ENCODE data around the gene FILIP1L. TPM values are rescaled to one million over a fixed set of nuclear protein-coding genes. Genes with fewer than 3 reads are reported as not detected.

FILIP1L gene
- polyA plus RNA-seq, 1 donor (not counting 4 experiments of a cell fraction or from before 2014, with no cell fraction given): 14.7 TPM

DNA sequence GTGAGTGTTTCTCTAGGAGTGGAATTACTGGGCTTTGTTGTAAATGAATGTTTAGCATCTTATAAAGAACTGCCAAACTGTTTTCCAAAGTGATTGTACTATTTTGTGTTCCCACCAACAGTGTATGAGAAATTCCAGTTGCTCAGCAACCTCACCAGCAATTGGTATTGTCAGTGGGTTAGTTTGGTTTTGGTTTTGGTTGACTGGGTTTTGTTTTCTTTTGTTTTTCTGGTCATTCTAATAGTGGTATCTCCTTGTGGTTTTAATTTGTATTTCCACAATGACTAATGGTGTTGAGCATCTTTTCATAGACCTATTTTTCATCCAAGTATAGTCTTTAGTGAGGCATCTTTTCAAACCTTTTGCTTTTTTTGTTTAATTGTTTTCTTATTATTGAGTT lies 27.1 kb downstream of the FILIP1L start:
- TF ChIP-seq, protein P1, sequence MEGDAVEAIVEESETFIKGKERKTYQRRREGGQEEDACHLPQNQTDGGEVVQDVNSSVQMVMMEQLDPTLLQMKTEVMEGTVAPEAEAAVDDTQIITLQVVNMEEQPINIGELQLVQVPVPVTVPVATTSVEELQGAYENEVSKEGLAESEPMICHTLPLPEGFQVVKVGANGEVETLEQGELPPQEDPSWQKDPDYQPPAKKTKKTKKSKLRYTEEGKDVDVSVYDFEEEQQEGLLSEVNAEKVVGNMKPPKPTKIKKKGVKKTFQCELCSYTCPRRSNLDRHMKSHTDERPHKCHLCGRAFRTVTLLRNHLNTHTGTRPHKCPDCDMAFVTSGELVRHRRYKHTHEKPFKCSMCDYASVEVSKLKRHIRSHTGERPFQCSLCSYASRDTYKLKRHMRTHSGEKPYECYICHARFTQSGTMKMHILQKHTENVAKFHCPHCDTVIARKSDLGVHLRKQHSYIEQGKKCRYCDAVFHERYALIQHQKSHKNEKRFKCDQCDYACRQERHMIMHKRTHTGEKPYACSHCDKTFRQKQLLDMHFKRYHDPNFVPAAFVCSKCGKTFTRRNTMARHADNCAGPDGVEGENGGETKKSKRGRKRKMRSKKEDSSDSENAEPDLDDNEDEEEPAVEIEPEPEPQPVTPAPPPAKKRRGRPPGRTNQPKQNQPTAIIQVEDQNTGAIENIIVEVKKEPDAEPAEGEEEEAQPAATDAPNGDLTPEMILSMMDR (optimal IDR thresholded peaks at IDR 0.05 in 1 of 3, IDR thresholded peaks at IDR 0.05 in 1 of 3, conservative IDR thresholded peaks at IDR 0.05 in 1 of 3; ENCODE audit: extremely low read depth in 1 of 3, insufficient read depth in 2 of 3, low read length in 3 of 3): no peak
- no peak for TF ChIP-seq EZH2 (IDR thresholded peaks at IDR 0.05; ENCODE audit: low read length)
- DNase-seq (ENCODE audit: low read depth, low spot score): no peak
- Histone ChIP-seq H2AFZ (ENCODE audit: control insufficient read depth, low read length) (no peak overlapping the region), H3K9ac (ENCODE audit: control insufficient read depth, extremely low read depth, insufficient read depth, low read length) (no peak overlapping the region), H3K27ac (ENCODE audit: control insufficient read depth, insufficient read depth, low read length) (no peak overlapping the region), H3K9me1 (ENCODE audit: control insufficient read depth, extremely low read depth, insufficient read depth, low read length) (no peaks in the 10 kb centered on the region), H3K79me2 (ENCODE audit: control insufficient read depth, insufficient read depth, low read length) (no peaks in the 10 kb centered on the region), H4K20me1 (ENCODE audit: control insufficient read depth, extremely low read depth, insufficient read depth, low read length) (no peaks in the 10 kb centered on the region), H3K36me3 (ENCODE audit: control insufficient read depth in 2 of 2, extremely low read depth in 1 of 2, insufficient read depth in 2 of 2, low read length in 2 of 2) (no peaks in the 10 kb centered on the region), H3K9me3 (ENCODE audit: control insufficient read depth, low read depth, low read length) (no peaks in the 10 kb centered on the region), H3K4me1 (ENCODE audit: control insufficient read depth, extremely low read depth, insufficient read depth, low read length) (no peaks in the 10 kb centered on the region), H3K4me2 (ENCODE audit: control insufficient read depth, extremely low read depth, insufficient read depth, low read depth, low read length) (no peak overlapping the region), H3K4me3 (ENCODE audit: control insufficient read depth in 2 of 3, extremely low read depth in 1 of 3, insufficient read depth in 2 of 3, low read depth in 1 of 3, low read length in 3 of 3) (no peak overlapping the region), H3K27me3 (ENCODE audit: control insufficient read depth, extremely low read depth, insufficient read depth, low read length) (no peaks in the 10 kb centered on the region)
- dilution Hi-C loops (cut with MboI; ENCODE audit: extremely low pct_ligation_motif_present, low sequenced_read_pairs): no loop called here
- no peak for FAIRE-seq

DNA sequence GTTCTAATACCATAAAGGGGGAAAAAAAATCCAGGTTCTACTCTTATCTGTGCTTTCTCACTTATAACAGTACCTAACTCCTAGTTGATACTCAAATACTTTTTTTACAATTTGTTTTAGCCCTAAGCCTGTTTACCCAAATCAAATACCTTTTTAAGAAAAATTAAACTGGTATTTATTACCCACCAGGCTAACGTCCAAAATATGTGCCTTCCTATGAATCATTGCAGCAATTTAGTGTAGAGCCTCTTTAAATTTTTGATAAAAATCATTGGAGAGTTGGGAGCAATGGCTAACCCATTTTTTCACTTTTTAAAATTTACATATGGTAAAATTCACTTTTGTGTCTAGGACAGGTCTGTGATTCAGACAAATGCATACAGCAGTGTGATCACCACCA lies 27.9 kb downstream of the FILIP1L start:
- Histone ChIP-seq H3K27ac (ENCODE audit: control insufficient read depth, insufficient read depth, low read length) (no peak overlapping the region), H3K9ac (ENCODE audit: control insufficient read depth, extremely low read depth, insufficient read depth, low read length) (no peak overlapping the region), H3K9me1 (ENCODE audit: control insufficient read depth, extremely low read depth, insufficient read depth, low read length) (no peaks in the 10 kb centered on the region), H3K4me2 (ENCODE audit: control insufficient read depth, extremely low read depth, insufficient read depth, low read depth, low read length) (no peak overlapping the region), H4K20me1 (ENCODE audit: control insufficient read depth, extremely low read depth, insufficient read depth, low read length) (no peaks in the 10 kb centered on the region), H3K9me3 (ENCODE audit: control insufficient read depth, low read depth, low read length) (no peaks in the 10 kb centered on the region), H3K36me3 (ENCODE audit: control insufficient read depth in 2 of 2, extremely low read depth in 1 of 2, insufficient read depth in 2 of 2, low read length in 2 of 2) (no peaks in the 10 kb centered on the region), H3K4me3 (ENCODE audit: control insufficient read depth in 2 of 3, extremely low read depth in 1 of 3, insufficient read depth in 2 of 3, low read depth in 1 of 3, low read length in 3 of 3) (no peak overlapping the region), H2AFZ (ENCODE audit: control insufficient read depth, low read length) (no peak overlapping the region), H3K79me2 (ENCODE audit: control insufficient read depth, insufficient read depth, low read length) (no peaks in the 10 kb centered on the region), H3K4me1 (ENCODE audit: control insufficient read depth, extremely low read depth, insufficient read depth, low read length) (no peaks in the 10 kb centered on the region), H3K27me3 (ENCODE audit: control insufficient read depth, extremely low read depth, insufficient read depth, low read length) (no peaks in the 10 kb centered on the region)
- TF ChIP-seq, protein P1 (optimal IDR thresholded peaks at IDR 0.05 in 1 of 3, IDR thresholded peaks at IDR 0.05 in 1 of 3, conservative IDR thresholded peaks at IDR 0.05 in 1 of 3; ENCODE audit: extremely low read depth in 1 of 3, insufficient read depth in 2 of 3, low read length in 3 of 3): no peak
- TF ChIP-seq EZH2 (IDR thresholded peaks at IDR 0.05; ENCODE audit: low read length): no peak
- dilution Hi-C loops (cut with MboI; ENCODE audit: extremely low pct_ligation_motif_present, low sequenced_read_pairs): no loop called here
- no peak for DNase-seq (ENCODE audit: low read depth, low spot score)
- no peak for FAIRE-seq

Data from keratinocyte (primary cell).